Gastrocnemius medialis (tissue), 4 donors: Measurements from ENCODE around the gene TOPAZ1.

Experiments used
- CTCF ChIP-seq, 5 experiments: fragments of 450-650 bp in 3 of 5; fragments of 200-600 bp in 2 of 5; sonication (generic) in 2 of 5; IDR thresholded peaks in 4 of 5; conservative IDR thresholded peaks in 1 of 5; 1 replicate in 4 of 5; 2 replicates in 1 of 5; pipeline ENCODE4 v1.5.1; 2016 to 2019; ENCODE audit warnings: antibody characterized with exemption in 5 of 5, mild to moderate bottlenecking in 3 of 5, moderate library complexity in 3 of 5
- POLR2A ChIP-seq, 2 donors: fragments of 450-650 bp; IDR thresholded peaks; one replicate each; pipeline ENCODE4 v1.6.1; 2017; ENCODE audit warnings: antibody characterized with exemption in 2 of 2, mild to moderate bottlenecking in 2 of 2, moderate library complexity in 2 of 2

- TF ChIP-seq CTCF (IDR thresholded peaks at IDR 0.05 in 4 of 5, conservative IDR thresholded peaks at IDR 0.05 in 1 of 5) (no peak), POLR2A (IDR thresholded peaks at IDR 0.05) (no peak)
Measured at GRCh38 chr3:44206862-44207652, 34.6 kb upstream of the TOPAZ1 start.
